ENCODE results near the gene RGS9.
"Not testable (repeated sequence)": the region's sequence is repeated elsewhere in the genome, so short reads cannot be mapped to it uniquely, and the experiment has no call there.

The RGS9 gene

DNA sequence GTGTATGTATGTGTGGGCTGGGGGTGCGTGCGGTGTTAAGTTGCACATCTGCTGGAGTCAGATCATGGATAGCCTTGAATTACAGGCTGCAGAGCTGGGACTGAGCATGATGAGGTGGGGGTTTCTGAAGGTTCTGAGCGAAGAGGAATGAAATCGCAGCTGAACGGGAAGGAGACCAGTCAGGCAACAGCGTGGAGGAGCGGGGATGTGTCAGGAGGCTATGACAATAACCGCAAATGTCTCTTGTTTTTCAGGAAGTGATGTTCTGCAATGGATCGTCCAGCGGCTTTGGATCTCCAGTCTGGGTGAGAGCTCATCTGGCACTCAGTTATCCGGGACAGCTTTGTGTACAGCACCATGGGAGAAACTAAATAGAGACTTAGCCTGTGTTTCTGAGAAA, 20.9 kb downstream of the RGS9 start:
- DNase-seq: no peak

DNA sequence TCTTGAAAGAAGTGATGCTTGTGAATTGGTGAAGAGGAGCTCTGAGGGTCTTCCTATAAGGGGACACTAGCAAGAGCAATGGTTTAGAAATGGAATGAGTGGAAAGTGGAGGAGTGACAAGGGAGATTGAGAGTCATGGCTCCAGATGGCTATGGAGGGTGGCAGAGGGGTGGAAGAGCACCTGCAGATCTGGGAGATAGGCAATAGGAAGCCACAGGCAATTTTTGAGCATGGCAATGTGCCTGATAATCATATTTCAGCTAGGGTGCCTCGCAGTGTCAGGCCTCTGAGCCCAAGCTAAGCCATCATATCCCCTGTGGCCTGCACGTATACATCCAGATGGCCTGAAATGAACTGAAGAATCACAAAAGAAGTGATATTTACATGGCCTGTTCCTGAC, 21.5 kb downstream of the RGS9 start:
- no peak for DNase-seq

DNA sequence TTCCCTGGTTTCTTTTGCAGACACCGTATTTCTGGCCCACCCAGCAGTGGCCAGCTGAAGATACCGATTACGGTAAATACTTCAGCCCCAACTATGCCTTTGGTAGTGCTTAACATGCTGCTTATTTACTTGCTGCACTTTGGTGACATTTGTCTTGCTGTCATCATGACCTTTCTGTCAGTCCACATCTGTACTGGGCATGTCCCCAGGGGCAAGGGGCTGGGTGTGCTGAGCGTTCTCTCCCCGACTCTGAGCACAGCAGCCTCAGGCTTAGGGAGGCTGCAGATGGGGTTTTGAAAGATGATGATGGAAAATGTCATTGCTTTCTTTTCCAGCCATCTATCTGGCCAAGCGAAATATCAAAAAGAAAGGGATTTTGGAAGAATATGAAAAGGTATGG, 23.3 kb downstream of the RGS9 start:
- no peak for DNase-seq

DNA sequence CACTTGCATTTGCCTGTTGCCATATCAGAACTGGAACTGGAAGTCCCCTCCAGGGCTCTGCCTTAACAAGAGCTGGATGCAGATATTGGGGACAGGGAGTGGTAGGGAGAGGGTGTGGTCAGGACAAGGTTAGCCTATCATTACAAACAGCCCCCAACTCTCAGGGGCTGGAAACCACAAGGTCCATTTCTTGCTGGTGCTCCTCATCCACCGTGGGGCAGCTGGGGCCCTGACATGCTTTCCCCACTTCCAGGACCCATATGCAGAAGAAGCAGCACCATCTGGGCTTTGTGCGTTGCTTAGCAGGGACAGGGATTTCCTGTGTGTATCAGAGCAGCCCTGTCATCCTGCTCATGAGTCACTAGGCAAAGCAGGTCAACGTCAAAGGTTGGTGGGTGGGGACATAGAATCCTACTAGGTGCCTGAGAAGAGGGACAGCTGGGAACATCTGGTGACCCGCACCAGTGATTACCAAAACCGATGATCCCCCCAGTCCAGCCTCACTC, 26.9 kb downstream of the RGS9 start:
- no peak for DNase-seq

DNA sequence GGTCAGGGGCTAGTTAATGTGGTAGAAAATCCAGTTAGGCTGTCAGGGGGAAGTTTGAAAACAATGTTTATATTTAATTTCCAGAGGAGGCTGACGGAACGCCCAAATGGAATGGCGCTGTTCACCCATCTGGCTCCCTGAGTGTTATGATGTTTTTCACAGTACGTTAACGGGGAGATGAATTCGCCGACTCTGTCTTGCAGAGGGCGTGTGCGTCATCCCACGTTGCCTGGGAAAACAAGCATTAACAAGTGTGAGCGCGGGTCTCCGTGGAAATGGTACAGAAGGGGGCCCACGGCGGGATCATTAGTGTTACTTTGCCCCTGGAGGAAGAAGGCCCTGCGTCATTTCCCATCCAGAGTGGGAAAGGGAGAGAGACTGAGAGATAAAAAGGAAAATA, 29.6 kb downstream of the RGS9 start:
- no peak for DNase-seq

DNA sequence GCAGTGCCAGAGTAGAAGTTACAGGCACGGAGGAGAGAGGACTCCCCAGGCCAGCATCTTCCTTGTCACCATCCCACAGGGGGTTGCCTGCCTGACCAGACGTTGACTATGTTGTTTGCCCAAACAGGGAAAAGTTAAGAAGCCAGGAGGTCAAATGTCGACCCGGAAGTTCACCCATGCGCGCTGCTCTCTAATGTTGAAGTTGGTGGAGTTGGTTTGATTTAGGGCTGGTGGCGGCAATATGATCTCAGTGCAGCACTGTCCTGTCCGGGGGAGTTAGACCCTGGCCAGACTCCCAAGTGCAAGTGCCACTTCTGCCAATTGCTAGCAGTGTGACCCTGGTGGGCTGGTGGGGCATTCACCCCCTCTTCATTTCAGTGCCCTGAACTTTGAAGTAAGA, 30.4 kb downstream of the RGS9 start:
- no peak for DNase-seq

DNA sequence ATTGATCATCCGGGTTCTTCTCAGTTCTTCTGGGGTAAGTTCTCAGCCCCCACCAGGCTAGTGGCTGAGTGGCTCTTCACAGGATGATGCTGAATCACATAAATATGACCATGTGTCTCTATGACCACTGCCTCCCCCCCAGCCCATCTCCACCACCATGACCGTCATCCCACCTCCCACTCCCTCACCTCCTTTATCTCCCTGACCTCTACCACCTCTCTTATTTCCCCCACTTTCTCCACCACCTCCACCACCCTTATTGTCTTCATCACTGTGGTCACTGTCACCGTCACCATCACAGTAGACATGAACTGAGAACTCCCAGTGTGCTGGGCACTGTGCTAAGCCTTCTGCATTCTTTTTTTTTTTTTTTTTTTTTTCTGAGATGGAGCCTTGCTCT, 32.5 kb downstream of the RGS9 start:
- no peak for DNase-seq

DNA sequence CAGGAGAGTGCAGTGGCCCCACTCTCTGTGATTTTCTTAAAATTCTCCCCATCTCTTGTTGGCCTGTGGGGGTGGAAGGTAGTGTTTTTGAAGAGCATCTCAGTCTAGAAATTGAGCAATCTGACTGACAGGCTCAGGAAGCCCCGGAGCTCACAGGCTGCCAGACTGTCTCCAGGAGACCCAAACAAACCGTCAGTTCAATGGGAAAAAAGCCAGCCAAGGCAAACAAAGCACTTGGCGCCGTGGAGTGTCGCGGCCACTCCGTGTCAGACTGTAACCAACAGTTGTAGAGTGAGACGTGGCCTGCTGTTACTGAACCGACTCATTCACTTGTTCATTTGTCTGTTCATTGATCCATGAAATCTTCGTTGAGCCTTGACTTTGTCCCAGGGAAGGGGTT, 33.7 kb downstream of the RGS9 start:
- DNase-seq: no peak

DNA sequence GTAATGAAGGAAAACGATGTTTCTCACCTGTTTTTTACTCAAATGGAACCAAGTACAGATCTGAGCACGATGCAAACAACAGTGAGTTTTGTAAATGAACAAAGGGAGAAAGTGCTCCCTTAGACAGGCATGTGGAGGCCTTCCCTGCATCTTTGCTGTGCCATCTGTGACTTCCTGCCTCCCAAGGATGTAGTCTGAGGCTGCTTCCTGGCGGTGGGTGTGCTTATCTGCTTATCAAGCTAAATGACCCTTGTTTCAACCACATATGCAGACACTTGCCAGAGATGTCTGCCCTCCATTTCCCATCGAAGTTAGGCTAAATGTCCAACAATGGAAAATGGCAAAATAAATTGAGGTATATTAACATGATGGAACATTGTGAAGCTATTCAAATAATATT, 34.6 kb downstream of the RGS9 start:
- DNase-seq: no peak

DNA sequence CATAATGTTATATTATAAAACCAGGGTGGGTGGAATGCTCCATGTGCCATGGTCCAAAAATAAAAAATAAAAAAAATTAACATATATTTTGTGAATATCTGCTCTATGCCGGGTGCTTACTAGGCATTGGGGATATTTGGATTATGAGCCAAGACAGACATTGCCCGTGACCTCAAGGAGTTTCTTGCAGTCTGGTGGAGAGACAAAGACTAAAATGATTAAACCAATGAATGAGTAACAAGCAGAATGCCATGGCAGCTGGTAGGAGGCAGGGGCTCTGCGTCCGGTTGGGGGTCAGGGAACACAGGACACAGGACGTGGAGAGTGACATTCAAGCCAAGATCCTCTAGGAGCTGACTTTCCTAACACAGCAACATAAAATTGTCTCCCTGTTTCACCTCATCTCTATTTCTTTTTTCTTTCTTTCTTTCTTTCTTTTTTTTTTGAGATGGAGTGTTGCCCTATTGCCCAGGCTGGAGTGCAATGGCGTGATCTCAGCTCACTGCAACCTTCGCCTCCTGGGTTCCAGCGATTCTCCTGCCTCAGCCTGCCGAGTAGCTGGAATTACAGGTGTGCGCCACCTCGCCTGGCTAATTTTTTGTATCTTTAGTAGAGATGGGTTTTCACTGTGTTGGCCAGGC, 35.4 kb downstream of the RGS9 start:
- DNase-seq: no peak

DNA sequence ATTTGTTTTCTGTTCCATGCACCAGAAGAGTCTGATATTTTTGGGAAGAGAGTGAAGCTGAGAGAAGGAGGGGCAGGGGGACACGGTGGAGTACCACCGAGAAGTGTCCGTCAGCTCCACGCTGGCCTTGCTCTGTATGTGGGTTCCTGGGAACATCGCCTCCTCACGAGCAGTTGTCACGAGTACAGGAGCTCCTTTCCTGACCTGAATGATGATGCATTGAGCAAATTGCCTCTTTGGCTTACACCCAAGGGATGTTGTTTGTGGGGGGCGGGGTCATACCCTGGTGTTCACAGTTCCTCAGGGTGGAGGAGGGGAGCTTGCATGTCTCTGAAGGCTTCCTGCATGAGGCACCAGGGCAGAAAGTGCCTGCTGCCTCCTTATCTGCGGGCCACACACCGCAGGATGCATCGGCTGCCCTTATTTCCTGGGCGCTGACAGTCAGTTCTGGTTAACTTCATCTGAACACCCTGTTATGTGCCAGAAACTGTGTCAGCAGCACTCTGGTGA, 36.2 kb downstream of the RGS9 start:
- DNase-seq: no peak

DNA sequence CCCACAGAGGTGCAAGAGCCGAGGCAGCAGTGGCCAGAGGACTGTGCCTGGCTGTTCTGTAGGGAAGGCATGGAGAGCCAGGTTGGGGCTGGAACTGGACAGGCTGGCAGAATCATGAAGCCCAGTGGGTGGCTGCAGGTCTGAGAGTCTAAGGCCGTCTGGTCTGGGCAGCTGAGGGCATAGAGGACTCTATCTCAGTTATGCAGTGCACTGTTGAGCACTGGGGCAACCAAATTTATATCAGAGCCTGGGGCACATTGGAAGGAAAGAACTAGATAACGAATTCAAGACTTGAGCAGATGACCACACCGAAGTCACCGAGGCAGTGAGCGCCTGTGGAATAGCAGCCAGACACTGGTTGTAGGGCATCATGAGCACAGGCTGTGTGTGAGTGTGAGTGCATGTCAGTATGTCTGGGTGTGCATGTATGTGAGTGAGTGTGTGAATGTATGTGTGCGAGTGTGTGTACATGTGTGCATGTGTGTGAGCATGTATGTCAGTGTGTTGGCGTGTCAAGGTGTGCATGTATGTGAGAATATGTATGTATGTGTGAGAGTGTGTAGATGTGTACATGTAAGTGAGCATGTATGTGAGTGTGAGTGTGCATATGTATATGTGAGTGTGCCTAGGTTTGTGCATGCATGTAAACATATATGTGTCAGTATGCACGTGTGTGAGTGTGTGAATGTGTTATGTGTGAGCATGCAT, 37.0 kb downstream of the RGS9 start:
- DNase-seq: no peak

DNA sequence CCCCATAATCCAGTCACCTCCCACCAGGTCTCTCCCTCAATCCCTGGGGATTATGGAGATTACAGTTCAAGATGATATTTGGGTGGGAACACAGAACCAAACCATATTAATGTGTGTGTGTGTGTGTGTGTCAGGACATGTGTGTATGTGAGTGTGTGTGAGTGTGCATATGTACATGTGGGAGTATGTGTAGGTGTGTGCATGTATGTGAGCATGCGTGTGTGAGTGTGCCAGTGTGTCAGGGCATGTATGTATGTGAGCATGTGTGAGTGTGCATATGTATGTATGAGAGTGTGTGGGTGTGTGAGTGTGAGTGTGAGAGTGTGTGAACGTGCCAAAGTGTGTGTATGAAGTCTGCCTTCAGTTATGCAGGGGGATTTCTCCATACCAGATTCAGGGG, 37.8 kb downstream of the RGS9 start:
- DNase-seq: no peak

DNA sequence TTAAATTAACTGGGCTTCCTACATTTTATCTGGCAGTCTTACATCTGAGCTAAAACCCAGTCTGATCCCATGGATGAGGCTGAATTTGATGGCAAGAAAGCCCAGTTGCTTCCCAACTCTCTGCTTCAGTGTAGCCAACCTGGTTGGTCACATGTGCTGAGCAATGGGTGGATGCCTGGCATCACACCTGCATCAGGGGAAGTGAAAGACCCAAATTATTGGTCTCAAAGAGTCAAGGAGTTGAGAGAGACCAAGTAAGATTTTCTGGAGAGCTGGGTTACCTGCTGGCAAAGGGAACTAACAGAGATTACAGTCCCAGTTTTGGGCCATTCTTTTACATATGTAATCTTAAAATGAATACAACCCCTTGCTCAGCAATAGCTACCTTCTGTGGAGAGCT, 38.8 kb downstream of the RGS9 start:
- DNase-seq: no peak

DNA sequence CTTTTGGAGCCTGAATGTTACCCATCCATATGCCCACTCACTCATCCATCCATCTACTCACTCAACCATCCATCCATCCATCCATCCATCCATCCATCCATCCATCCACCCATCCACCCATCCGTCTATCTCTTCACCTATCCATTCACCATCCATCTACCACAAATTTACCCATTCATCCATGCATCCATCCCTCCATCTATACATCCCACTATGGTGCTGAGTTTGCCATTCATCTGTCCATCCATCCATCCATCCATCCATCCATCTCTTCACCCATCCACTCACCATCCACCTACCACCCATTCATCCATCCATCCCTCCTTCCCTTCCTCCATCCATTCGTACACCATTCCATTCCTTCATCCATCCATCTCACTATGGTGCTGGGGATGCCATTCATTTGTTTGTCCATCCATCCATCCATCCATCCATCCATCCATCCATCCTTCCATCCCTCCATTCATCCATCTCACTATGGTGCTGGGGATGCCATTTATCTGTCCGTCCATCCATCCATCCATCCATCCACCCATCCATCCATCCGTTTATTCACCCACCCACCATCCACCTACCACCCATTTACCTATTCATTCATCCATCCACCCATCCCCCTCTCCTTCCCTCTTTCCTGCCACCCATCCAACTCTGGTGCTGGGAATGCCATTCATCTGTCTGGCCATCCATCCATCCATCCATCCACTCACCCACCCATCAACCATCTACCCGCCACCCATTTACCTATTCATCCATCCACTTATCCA, 39.7 kb downstream of the RGS9 start:
- DNase-seq: no peak

DNA sequence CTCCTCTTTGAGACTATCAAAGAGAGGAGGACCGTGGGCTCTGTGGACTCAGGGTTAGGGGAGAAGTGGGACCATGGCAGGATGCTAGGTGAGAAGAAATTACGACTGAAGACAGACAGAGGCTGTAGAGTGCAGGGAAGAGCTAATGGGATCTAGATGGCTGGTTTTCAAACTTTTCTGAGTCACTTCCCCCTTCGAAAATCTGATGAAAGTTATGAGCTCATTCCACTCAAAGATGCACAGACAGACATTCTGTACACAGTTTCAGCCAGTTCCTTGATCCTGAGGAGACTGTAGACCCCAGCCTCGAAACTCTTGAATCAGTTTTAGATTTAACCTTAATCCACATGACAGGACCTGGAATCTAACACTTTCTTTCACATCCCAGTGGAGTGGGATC, 40.7 kb downstream of the RGS9 start:
- no peak for DNase-seq

DNA sequence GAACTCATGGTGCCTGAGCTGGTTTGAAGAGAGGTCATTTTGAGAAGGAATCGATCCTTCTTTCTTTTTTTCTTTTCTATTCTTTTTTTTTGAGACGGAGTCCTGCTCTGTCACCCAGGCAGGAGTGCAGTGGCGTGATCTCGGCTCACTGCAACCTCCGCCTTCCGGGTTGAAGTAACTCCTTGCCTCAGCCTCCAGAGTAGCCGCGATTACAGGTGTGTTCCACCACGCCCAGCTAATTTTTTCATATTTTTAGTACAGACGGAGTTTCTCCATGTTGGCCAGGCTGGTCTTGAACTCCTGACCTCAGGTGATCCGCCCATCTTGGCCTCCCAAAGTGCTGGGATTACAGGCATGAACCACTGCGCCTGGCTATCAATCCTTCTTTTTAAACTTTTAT, 43.1 kb downstream of the RGS9 start:
- DNase-seq: not testable (repeated sequence)

DNA sequence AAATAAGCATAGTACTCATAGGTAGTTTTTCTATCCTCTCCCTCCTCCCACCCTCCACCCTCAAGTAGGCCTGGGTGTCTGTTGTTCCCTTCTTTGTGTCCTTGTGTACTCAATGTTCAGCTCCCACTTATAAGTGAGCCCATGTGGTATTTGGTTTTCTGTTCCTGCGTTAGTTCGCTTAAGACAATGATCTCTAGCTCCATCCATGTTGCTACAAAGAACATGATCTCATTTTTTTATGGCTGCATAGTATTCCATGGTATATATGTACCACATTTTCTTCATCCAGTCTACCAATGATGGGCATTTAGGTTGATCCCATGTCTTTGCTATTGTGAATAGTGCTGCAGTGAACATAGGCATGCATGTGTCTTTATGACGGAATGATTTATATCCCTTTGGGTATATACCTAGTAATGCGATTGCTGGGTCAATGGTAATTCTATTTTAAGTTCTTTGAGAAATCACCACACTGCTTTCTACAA, 43.6 kb downstream of the RGS9 start:
- not testable (repeated sequence) for DNase-seq

DNA sequence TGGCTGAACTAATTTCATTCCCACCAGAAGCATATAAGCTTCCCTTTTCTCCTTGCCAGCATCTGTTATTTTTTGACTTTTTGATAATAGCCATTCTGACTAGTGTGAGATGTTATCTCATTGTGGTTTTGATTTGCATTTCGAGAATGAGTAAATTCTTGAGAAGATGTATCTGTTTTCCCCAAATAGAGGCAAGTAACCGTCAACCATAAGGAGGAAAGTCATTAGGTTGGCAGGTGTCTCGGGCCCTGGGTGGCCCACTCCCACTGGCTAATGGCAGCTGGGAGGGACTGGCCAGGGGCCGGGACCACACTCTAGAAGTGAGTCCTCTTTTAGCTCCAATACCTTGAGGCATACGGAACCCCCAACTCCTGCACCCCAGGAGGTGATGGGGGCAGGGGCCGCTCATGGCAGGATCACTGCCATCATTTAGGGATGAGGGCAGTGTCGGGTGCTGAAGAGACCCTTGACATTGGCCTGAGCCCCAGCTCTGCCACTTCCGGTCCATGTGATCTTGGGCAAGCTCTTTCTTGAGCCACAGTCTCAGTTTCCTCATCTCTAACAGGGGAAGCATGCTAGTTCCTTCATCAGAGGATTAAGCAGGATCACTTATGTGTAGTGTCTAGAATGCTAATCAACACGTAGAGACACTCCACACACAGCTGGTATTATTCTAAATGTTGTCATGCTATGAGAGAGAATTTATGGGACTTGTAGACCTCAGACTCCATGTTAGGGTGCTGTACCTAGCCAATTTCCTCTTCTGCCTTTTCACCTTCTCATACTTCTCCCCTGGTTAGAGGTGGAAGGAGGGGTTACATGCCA, 44.3 kb downstream of the RGS9 start:
- DNase-seq: no peak

DNA sequence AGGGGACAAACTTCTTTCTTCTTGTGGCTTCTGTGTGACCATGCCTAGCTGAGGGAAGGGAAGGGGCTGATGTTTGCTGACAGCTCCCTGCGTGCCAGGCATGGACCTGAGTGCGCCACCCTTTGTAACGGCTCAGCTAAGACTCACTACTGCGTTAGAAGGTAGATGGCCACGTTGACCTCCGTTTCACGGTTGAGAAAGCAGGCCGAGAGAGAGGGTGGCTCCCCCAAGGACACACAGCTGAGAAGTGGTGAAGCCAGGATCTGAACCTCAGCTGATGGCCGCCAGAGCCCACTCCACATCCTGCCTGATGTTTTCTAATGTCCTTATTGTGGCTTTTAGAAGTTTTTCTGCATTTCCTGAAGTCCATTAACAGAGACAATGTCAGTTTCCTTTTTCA, 45.1 kb downstream of the RGS9 start:
- DNase-seq: no peak

DNA sequence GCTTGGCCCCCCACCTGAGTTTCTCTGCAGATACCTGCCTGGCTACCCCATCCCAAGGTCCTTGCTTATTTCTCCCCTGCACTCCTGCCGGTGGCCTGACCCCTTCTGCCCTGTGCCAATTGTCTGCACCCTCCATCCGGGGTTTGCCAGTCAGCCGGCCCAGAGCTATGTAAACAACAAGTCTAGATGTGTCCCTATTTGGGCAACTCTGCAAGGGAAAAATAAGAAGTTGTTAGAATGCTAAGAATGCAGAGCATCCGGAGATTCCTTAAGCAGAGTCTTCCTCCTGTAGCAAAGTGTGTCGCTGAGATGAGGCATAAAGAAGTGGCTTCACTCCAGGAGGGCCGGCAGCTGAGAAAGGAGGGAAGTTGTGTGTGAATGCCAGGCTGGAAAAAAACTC, 46.6 kb downstream of the RGS9 start:
- DNase-seq: no peak

DNA sequence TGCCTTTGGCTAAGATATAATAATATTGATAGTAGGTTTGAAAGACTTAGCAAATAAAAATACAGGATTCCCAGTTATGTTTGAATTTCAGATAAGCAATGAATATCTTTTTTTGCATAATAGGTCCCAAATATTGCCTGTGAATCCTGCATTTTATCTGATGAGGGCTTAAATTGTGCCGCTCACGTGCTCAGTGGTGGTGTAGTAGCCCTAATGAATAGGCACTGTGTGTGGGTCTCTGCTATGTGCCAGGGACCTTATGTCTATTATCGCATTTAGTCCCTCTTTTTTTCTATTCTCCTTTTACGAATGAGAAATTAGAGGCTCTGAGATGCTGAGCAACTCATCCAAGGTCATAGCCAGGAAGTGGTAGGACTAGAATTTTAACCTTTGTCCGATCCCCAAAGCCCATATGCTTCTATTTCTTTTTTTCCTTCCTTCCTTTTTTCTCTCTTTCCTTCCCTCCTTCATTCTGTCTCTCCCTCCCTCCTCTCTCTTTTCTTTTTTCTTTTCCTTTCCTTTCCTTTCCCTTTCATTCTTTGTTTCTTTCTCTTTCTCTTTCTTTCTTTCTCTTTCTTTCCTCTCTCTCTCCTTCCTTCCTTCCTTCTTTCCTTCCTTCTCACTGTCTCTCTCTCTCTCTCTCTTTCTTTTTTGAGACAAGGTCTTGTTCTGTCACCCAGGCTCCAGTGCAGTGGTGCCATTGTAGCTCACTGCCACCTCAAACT, 47.2 kb downstream of the RGS9 start:
- no peak for DNase-seq

Data from NCI-H1048 (cell line).